Measurements from ENCODE around the gene DTX3L.
"Not testable (repeated sequence)": the region's sequence is repeated elsewhere in the genome, so short reads cannot be mapped to it uniquely, and the experiment has no call there.

Gene DTX3L

GRCh38 chr3:122548076-122548475, 16.1 kb upstream of the DTX3L start:
- H3K4me3 Mint-ChIP-seq: no peak overlapping the region
- peaks cover under 1% of the 10 kb centered on the region for H3K4me1 Mint-ChIP-seq (ENCODE audit: low read depth)
- H3K36me3 Mint-ChIP-seq (ENCODE audit: low read depth): peaks cover 75% of the 10 kb centered on the region
- no peak for DNase-seq (ENCODE audit: low spot score)
- H3K27ac Mint-ChIP-seq: no peak overlapping the region
- H3K27me3 Mint-ChIP-seq (ENCODE audit: low read depth): no peaks in the 10 kb centered on the region
- no peaks in the 10 kb centered on the region for H3K9me3 Mint-ChIP-seq

- Mint-ChIP-seq H3K4me1 (ENCODE audit: low read depth) (peaks cover 4% of the 10 kb centered on the region), H3K27me3 (ENCODE audit: low read depth) (no peaks in the 10 kb centered on the region), H3K27ac (no peak overlapping the region), H3K9me3 (no peaks in the 10 kb centered on the region), H3K4me3 (no peak overlapping the region), H3K36me3 (ENCODE audit: low read depth) (peaks cover 75% of the 10 kb centered on the region)
- DNase-seq (ENCODE audit: low spot score): no peak
These were observed 15.5 kb upstream of the DTX3L start for GRCh38 chr3:122548619-122549018.

- no peak for DNase-seq (ENCODE audit: low spot score)
- H3K4me1 Mint-ChIP-seq (ENCODE audit: low read depth): peaks cover 11% of the 10 kb centered on the region
- H3K27ac Mint-ChIP-seq: no peak overlapping the region
- H3K4me3 Mint-ChIP-seq: no peak overlapping the region
- peaks cover 76% of the 10 kb centered on the region for H3K36me3 Mint-ChIP-seq (ENCODE audit: low read depth)
- no peaks in the 10 kb centered on the region for H3K9me3 Mint-ChIP-seq
- no peaks in the 10 kb centered on the region for H3K27me3 Mint-ChIP-seq (ENCODE audit: low read depth)
These were observed 11.0 kb upstream of the DTX3L start for GRCh38 chr3:122553171-122553570.

- Mint-ChIP-seq H3K4me1 (ENCODE audit: low read depth) (peaks cover 16% of the 10 kb centered on the region), H3K36me3 (ENCODE audit: low read depth) (peaks cover 75% of the 10 kb centered on the region), H3K27me3 (ENCODE audit: low read depth) (no peaks in the 10 kb centered on the region), H3K4me3 (no peak overlapping the region), H3K9me3 (no peaks in the 10 kb centered on the region), H3K27ac (no peak overlapping the region)
- no peak for DNase-seq (ENCODE audit: low spot score)
These were observed 8.7 kb upstream of the DTX3L start for GRCh38 chr3:122555275-122556071.

- H3K36me3 Mint-ChIP-seq (ENCODE audit: low read depth): peaks cover 72% of the 10 kb centered on the region
- H3K27ac Mint-ChIP-seq: no peak overlapping the region
- no peaks in the 10 kb centered on the region for H3K27me3 Mint-ChIP-seq (ENCODE audit: low read depth)
- no peak for DNase-seq (ENCODE audit: low spot score)
- peaks cover 31% of the 10 kb centered on the region for H3K4me1 Mint-ChIP-seq (ENCODE audit: low read depth)
- H3K9me3 Mint-ChIP-seq: no peaks in the 10 kb centered on the region
- no peak overlapping the region for H3K4me3 Mint-ChIP-seq
These were observed 6.8 kb upstream of the DTX3L start for GRCh38 chr3:122557356-122557755.

GRCh38 chr3:122558605-122559004, 5.5 kb upstream of the DTX3L start:
- Mint-ChIP-seq H3K36me3 (ENCODE audit: low read depth) (peaks cover 72% of the 10 kb centered on the region), H3K4me1 (ENCODE audit: low read depth) (peaks cover 37% of the 10 kb centered on the region), H3K27me3 (ENCODE audit: low read depth) (no peaks in the 10 kb centered on the region), H3K4me3 (no peak overlapping the region), H3K9me3 (no peaks in the 10 kb centered on the region), H3K27ac (no peak overlapping the region)
- DNase-seq (ENCODE audit: low spot score): no peak

GRCh38 chr3:122559906-122560305, 4.2 kb upstream of the DTX3L start:
- no peak overlapping the region for H3K27ac Mint-ChIP-seq
- peaks cover 35% of the 10 kb centered on the region for H3K4me1 Mint-ChIP-seq (ENCODE audit: low read depth)
- H3K9me3 Mint-ChIP-seq: no peaks in the 10 kb centered on the region
- H3K36me3 Mint-ChIP-seq (ENCODE audit: low read depth): peaks cover 72% of the 10 kb centered on the region
- H3K4me3 Mint-ChIP-seq: no peak overlapping the region
- DNase-seq (ENCODE audit: low spot score): no peak
- H3K27me3 Mint-ChIP-seq (ENCODE audit: low read depth): no peaks in the 10 kb centered on the region

- H3K27ac Mint-ChIP-seq: peak overlapping the region; percentile 53
These were observed 3.5 kb upstream of the DTX3L start for GRCh38 chr3:122560680-122561079.

GRCh38 chr3:122562923-122563716, 1.0 kb upstream of the DTX3L start:
- peaks cover 73% of the 10 kb centered on the region for H3K36me3 Mint-ChIP-seq (ENCODE audit: low read depth)
- H3K9me3 Mint-ChIP-seq: no peaks in the 10 kb centered on the region
- no peak for DNase-seq (ENCODE audit: low spot score)
- peak overlapping the region; percentile 100 for H3K4me3 Mint-ChIP-seq
- H3K4me1 Mint-ChIP-seq (ENCODE audit: low read depth): peaks cover 54% of the 10 kb centered on the region
- peak overlapping the region; percentile 98 for H3K27ac Mint-ChIP-seq
- H3K27me3 Mint-ChIP-seq (ENCODE audit: low read depth): no peaks in the 10 kb centered on the region

More at GRCh38 chr3:122560680-122561079, 3.5 kb upstream of the DTX3L start:
- Mint-ChIP-seq H3K36me3 (ENCODE audit: low read depth) (peaks cover 70% of the 10 kb centered on the region), H3K4me1 (ENCODE audit: low read depth) (peaks cover 37% of the 10 kb centered on the region), H3K9me3 (no peaks in the 10 kb centered on the region), H3K4me3 (peak overlapping the region; percentile 57), H3K27me3 (ENCODE audit: low read depth) (no peaks in the 10 kb centered on the region)
- DNase-seq (ENCODE audit: low spot score): peak; percentile 38

GRCh38 chr3:122563717-122564025, 467 bp upstream of the DTX3L start:
- H3K4me1 Mint-ChIP-seq (ENCODE audit: low read depth): peaks cover 59% of the 10 kb centered on the region
- H3K36me3 Mint-ChIP-seq (ENCODE audit: low read depth): peaks cover 76% of the 10 kb centered on the region
- no peaks in the 10 kb centered on the region for H3K9me3 Mint-ChIP-seq
- DNase-seq (ENCODE audit: low spot score): no peak
- H3K27ac Mint-ChIP-seq: peak overlapping the region; percentile 98
- peak overlapping the region; percentile 100 for H3K4me3 Mint-ChIP-seq
- H3K27me3 Mint-ChIP-seq (ENCODE audit: low read depth): no peaks in the 10 kb centered on the region

- peak overlapping the region; percentile 64 for H3K27ac Mint-ChIP-seq
- not testable (repeated sequence) for H3K9me3 Mint-ChIP-seq; DNase-seq (ENCODE audit: low spot score); H3K27me3 Mint-ChIP-seq (ENCODE audit: low read depth)
- peak overlapping the region; percentile 58 for H3K4me3 Mint-ChIP-seq
- H3K36me3 Mint-ChIP-seq (ENCODE audit: low read depth): peaks cover 75% of the 10 kb centered on the region
- H3K4me1 Mint-ChIP-seq (ENCODE audit: low read depth): peaks cover 52% of the 10 kb centered on the region
These were observed 4.0 kb downstream of the DTX3L start for GRCh38 chr3:122568131-122568530.

GRCh38 chr3:122568755-122569154, 4.6 kb downstream of the DTX3L start:
- DNase-seq (ENCODE audit: low spot score): no peak
- H3K27ac Mint-ChIP-seq: no peak overlapping the region
- peaks cover 76% of the 10 kb centered on the region for H3K36me3 Mint-ChIP-seq (ENCODE audit: low read depth)
- H3K4me1 Mint-ChIP-seq (ENCODE audit: low read depth): peaks cover 49% of the 10 kb centered on the region
- H3K9me3 Mint-ChIP-seq: no peaks in the 10 kb centered on the region
- peak overlapping the region; percentile 58 for H3K4me3 Mint-ChIP-seq
- H3K27me3 Mint-ChIP-seq (ENCODE audit: low read depth): no peaks in the 10 kb centered on the region

- no peak for DNase-seq (ENCODE audit: low spot score)
- H3K27ac Mint-ChIP-seq: peak overlapping the region; percentile 55
- H3K27me3 Mint-ChIP-seq (ENCODE audit: low read depth): no peaks in the 10 kb centered on the region
- H3K4me1 Mint-ChIP-seq (ENCODE audit: low read depth): peaks cover 49% of the 10 kb centered on the region
- no peaks in the 10 kb centered on the region for H3K9me3 Mint-ChIP-seq
- H3K36me3 Mint-ChIP-seq (ENCODE audit: low read depth): peaks cover 66% of the 10 kb centered on the region
- H3K4me3 Mint-ChIP-seq: no peak overlapping the region
These were observed 8.8 kb downstream of the DTX3L start for GRCh38 chr3:122572940-122573412.

- peak; percentile 43 for DNase-seq (ENCODE audit: low spot score)
- Mint-ChIP-seq H3K27ac (peak overlapping the region; percentile 9), H3K36me3 (ENCODE audit: low read depth) (peaks cover 52% of the 10 kb centered on the region), H3K27me3 (ENCODE audit: low read depth) (no peaks in the 10 kb centered on the region), H3K4me3 (peak overlapping the region; percentile 13), H3K9me3 (peaks cover 8% of the 10 kb centered on the region), H3K4me1 (ENCODE audit: low read depth) (peaks cover 48% of the 10 kb centered on the region)
These were observed 12.2 kb downstream of the DTX3L start for GRCh38 chr3:122576174-122576940.
